ENCODE measurements around the gene MAST2. TPM values are rescaled to one million over a fixed set of nuclear protein-coding genes. Genes with fewer than 3 reads are reported as not detected.

Gene MAST2
- total and polyA plus RNA-seq, 2 experiments from 2014 or later, result 44.8 to 79.2 TPM

- H3K4me1 ChIP-seq (ENCODE audit: low read depth), result peaks cover 9% of the 10 kb centered on the region
- TF ChIP-seq CTCF (IDR thresholded peaks at IDR 0.05; ENCODE audit: low read depth, low read length), result no peak
- H3K36me3 ChIP-seq, result no peaks in the 10 kb centered on the region
- H3K4me3 ChIP-seq, result no peak overlapping the region
- H3K27me3 ChIP-seq, result no peaks in the 10 kb centered on the region
- no peaks in the 10 kb centered on the region for H3K9me3 ChIP-seq (ENCODE audit: low read depth)
- no peak overlapping the region for H3K27ac ChIP-seq
- peak in 1 of 2 donors; percentile 56 for DNase-seq (ENCODE audit: low read depth in 1 of 2, low spot score in 1 of 2)
Observed at GRCh38 chr1:45846931-45847330, 43.5 kb downstream of the MAST2 start.

GRCh38 chr1:45848097-45848496, 44.7 kb downstream of the MAST2 start:
- H3K27me3 ChIP-seq, result no peaks in the 10 kb centered on the region
- no peak for TF ChIP-seq CTCF (IDR thresholded peaks at IDR 0.05; ENCODE audit: low read depth, low read length)
- H3K4me3 ChIP-seq, result no peak overlapping the region
- H3K27ac ChIP-seq, result no peak overlapping the region
- H3K9me3 ChIP-seq (ENCODE audit: low read depth), result no peaks in the 10 kb centered on the region
- H3K4me1 ChIP-seq (ENCODE audit: low read depth), result peaks cover 9% of the 10 kb centered on the region
- no peaks in the 10 kb centered on the region for H3K36me3 ChIP-seq
- no peak for DNase-seq (ENCODE audit: low read depth in 1 of 2, low spot score in 1 of 2)

GRCh38 chr1:45848714-45849113, 45.3 kb downstream of the MAST2 start:
- Histone ChIP-seq H3K27me3 (no peaks in the 10 kb centered on the region), H3K9me3 (ENCODE audit: low read depth) (no peaks in the 10 kb centered on the region), H3K4me3 (no peak overlapping the region), H3K4me1 (ENCODE audit: low read depth) (peaks cover 3% of the 10 kb centered on the region), H3K36me3 (no peaks in the 10 kb centered on the region), H3K27ac (no peak overlapping the region)
- no peak for TF ChIP-seq CTCF (IDR thresholded peaks at IDR 0.05; ENCODE audit: low read depth, low read length)
- DNase-seq (ENCODE audit: low read depth in 1 of 2, low spot score in 1 of 2), result no peak

GRCh38 chr1:45850017-45850416, 46.6 kb downstream of the MAST2 start:
- no peak overlapping the region for H3K27ac ChIP-seq
- no peak for TF ChIP-seq CTCF (IDR thresholded peaks at IDR 0.05; ENCODE audit: low read depth, low read length)
- DNase-seq (ENCODE audit: low read depth in 1 of 2, low spot score in 1 of 2), result no peak

GRCh38 chr1:45854724-45855123, 51.3 kb downstream of the MAST2 start:
- peak overlapping the region; percentile 14 for H3K27ac ChIP-seq
- H3K36me3 ChIP-seq, result no peaks in the 10 kb centered on the region
- H3K4me1 ChIP-seq (ENCODE audit: low read depth), result no peaks in the 10 kb centered on the region
- H3K9me3 ChIP-seq (ENCODE audit: low read depth), result no peaks in the 10 kb centered on the region
- TF ChIP-seq CTCF (IDR thresholded peaks at IDR 0.05; ENCODE audit: low read depth, low read length), result no peak
- no peak overlapping the region for H3K4me3 ChIP-seq
- no peaks in the 10 kb centered on the region for H3K27me3 ChIP-seq
- DNase-seq (ENCODE audit: low read depth in 1 of 2, low spot score in 1 of 2), result no peak

More at GRCh38 chr1:45850017-45850416, 46.6 kb downstream of the MAST2 start:
- no peaks in the 10 kb centered on the region for H3K27me3 ChIP-seq
- H3K36me3 ChIP-seq, result no peaks in the 10 kb centered on the region
- H3K4me3 ChIP-seq, result no peak overlapping the region
- H3K9me3 ChIP-seq (ENCODE audit: low read depth), result no peaks in the 10 kb centered on the region
- H3K4me1 ChIP-seq (ENCODE audit: low read depth), result no peaks in the 10 kb centered on the region

Measured in cardiac muscle cell (in vitro differentiated cells and primary cell).